GM10266 (cell line): Measurements from ENCODE around the gene HORMAD2.

Experiments used
- DNase-seq: peaks from one replicate; pipeline ENCODE4 v3.0.0; 2012; ENCODE audit errors: extremely low spot score
- CTCF ChIP-seq: IDR thresholded peaks from 2 replicates; pipeline ENCODE4 v1.5.1; 2012; ENCODE audit warnings: mild to moderate bottlenecking, low read depth; ENCODE audit not compliant: control insufficient read depth, insufficient read depth; ENCODE audit errors: missing control alignments

Gene HORMAD2

GRCh38 chr22:30225220-30225927 lies 145.1 kb downstream of the HORMAD2 start:
- no peak for DNase-seq
- TF ChIP-seq CTCF, result no peak

- no peak for DNase-seq
- no peak for TF ChIP-seq CTCF
These were observed 146.0 kb downstream of the HORMAD2 start for GRCh38 chr22:30226192-30226832.
